ENCODE data around the gene PEX6.

GRCh38 chr6:42969934-42970333 lies 9.0 kb downstream of the PEX6 start:
- no peak for TF ChIP-seq POLR2AphosphoS5 (IDR thresholded peaks at IDR 0.05; ENCODE audit: low read depth, low read length)
- TF ChIP-seq TAF1 (IDR thresholded peaks at IDR 0.05; ENCODE audit: borderline replicate concordance, low read depth, low read length), result no peak
- TF ChIP-seq POLR2A (IDR thresholded peaks at IDR 0.05; ENCODE audit: low read depth, low read length), result no peak

Data from GM12892 (cell line).